B cell (primary cell): ENCODE measurements around the gene SERTM1. TPM values are rescaled to one million over a fixed set of nuclear protein-coding genes. Genes with fewer than 3 reads are reported as not detected.

Experiments
- ATAC-seq: fragments of 200-7000 bp; cut with Tn5 transposase; one replicate; pipeline ENCODE4 v1.10.0; 2021; ENCODE audit warnings: low read depth, mild to moderate bottlenecking, moderate number of reproducible peaks, moderate library complexity
- CTCF ChIA-PET: fragments of 350-600 bp; sonication (Branson Sonifier 250); formaldehyde crosslinking; loops from one replicate; lab custom pipeline; 2021; ENCODE audit warnings: antibody characterized with exemption, inconsistent platforms; lab: Charles Lee
- POLR2A ChIA-PET: fragments of 350-600 bp; sonication (Branson Sonifier 250); formaldehyde crosslinking; loops from one replicate; lab custom pipeline; 2021; ENCODE audit warnings: antibody characterized with exemption; lab: Charles Lee
- DNase-seq: peaks from one replicate; pipeline ENCODE4 v3.0.0; 2013
- H2AFZ ChIP-seq: 2 replicates; pipeline ENCODE4 v1.6.1; 2012; ENCODE audit warnings: mild to moderate bottlenecking, low read depth, low read length; ENCODE audit not compliant: insufficient read depth, poor library complexity, severe bottlenecking
- H3K27ac ChIP-seq, 2 donors: 1 replicate in 1 of 2; 2 replicates in 1 of 2; pipeline ENCODE4 v1.5.1; 2012 to 2013; ENCODE audit warnings: low read length in 2 of 2, mild to moderate bottlenecking in 2 of 2, moderate library complexity in 1 of 2
- H3K27me3 ChIP-seq, 4 experiments: fragments of 200-600 bp in 1 of 4; sonication (generic) in 1 of 4; replicated peaks in 1 of 4; 1 replicate in 2 of 4; 2 replicates in 2 of 4; pipeline versions ENCODE4 v1.6.1 to v1.7.0; 2013 to 2016; ENCODE audit warnings: low read length in 3 of 4, mild to moderate bottlenecking in 2 of 4, mixed read lengths in 1 of 4, moderate library complexity in 1 of 4; ENCODE audit not compliant: insufficient read depth in 4 of 4, control insufficient read depth in 3 of 4; ENCODE audit errors: control extremely low read depth in 1 of 4
- H3K36me3 ChIP-seq, 2 experiments: replicated peaks in 1 of 2; 1 replicate in 1 of 2; 2 replicates in 1 of 2; pipeline versions ENCODE4 v1.6.1 to v1.7.1; 2013; ENCODE audit warnings: low read length in 1 of 2; ENCODE audit not compliant: insufficient read depth in 2 of 2, control insufficient read depth in 1 of 2; ENCODE audit errors: control extremely low read depth in 1 of 2, extremely low read depth in 1 of 2
- H3K4me1 ChIP-seq, 2 donors: fragments of 200-600 bp in 1 of 2; sonication (generic) in 1 of 2; 1 replicate in 1 of 2; 2 replicates in 1 of 2; pipeline versions ENCODE4 v1.5.1 to v1.6.1; 2013 to 2017; ENCODE audit warnings: low read length in 2 of 2; ENCODE audit not compliant: control insufficient read depth in 2 of 2, insufficient read depth in 2 of 2
- H3K4me2 ChIP-seq: replicated peaks from 2 replicates; pipeline ENCODE3; 2012; ENCODE audit warnings: mild to moderate bottlenecking, low read depth, low read length; ENCODE audit not compliant: poor library complexity, severe bottlenecking
- H3K4me3 ChIP-seq, 5 experiments: fragments of 200-600 bp in 1 of 5; sonication (generic) in 1 of 5; 1 replicate in 3 of 5; 2 replicates in 2 of 5; pipeline versions ENCODE4 v1.5.1 to v1.7.0; 2011 to 2016; ENCODE audit warnings: low read length in 4 of 5, mild to moderate bottlenecking in 4 of 5, low read depth in 2 of 5, control low read depth in 1 of 5, moderate library complexity in 1 of 5; ENCODE audit not compliant: insufficient read depth in 1 of 5; ENCODE audit errors: control extremely low read depth in 1 of 5, extremely low read depth in 1 of 5
- H3K79me2 ChIP-seq: fragments of 200-600 bp; sonication (generic); one replicate; pipeline ENCODE4 v1.6.0; 2016; ENCODE audit warnings: low read length; ENCODE audit not compliant: control insufficient read depth, insufficient read depth
- H3K9ac ChIP-seq: fragments of 200-600 bp; sonication (generic); 2 replicates; pipeline ENCODE4 v1.6.1; 2017; ENCODE audit warnings: mild to moderate bottlenecking, low read length, moderate library complexity
- H3K9me3 ChIP-seq, 3 donors: one replicate each; pipeline versions ENCODE4 v1.6.1 to v1.7.1; 2013; ENCODE audit warnings: low read length in 2 of 3; ENCODE audit not compliant: control insufficient read depth in 2 of 3, insufficient read depth in 1 of 3; ENCODE audit errors: control extremely low read depth in 1 of 3
- H4K20me1 ChIP-seq: 2 replicates; pipeline ENCODE4 v1.6.0; 2012; ENCODE audit warnings: mild to moderate bottlenecking, low read length; ENCODE audit not compliant: insufficient read depth, control insufficient read depth, poor library complexity, severe bottlenecking
- H3K27ac Mint-ChIP-seq: one replicate; pipeline ENCODE4 v1.8.0; 2021; ENCODE audit warnings: mixed read lengths
- H3K27me3 Mint-ChIP-seq: one replicate; pipeline ENCODE4 v1.8.0; 2021; ENCODE audit warnings: mixed read lengths
- H3K4me1 Mint-ChIP-seq: one replicate; pipeline ENCODE4 v1.8.0; 2021; ENCODE audit warnings: mixed read lengths
- H3K4me3 Mint-ChIP-seq: one replicate; pipeline ENCODE4 v1.8.0; 2021; ENCODE audit warnings: mixed read lengths
- H3K9me3 Mint-ChIP-seq: one replicate; pipeline ENCODE4 v1.8.0; 2022; ENCODE audit warnings: mixed read lengths; ENCODE audit not compliant: insufficient read depth
- CTCF ChIP-seq: fragments of 200-600 bp; IDR thresholded peaks from one replicate; pipeline ENCODE4 v1.8.0; 2022; ENCODE audit warnings: antibody characterized with exemption, mild to moderate bottlenecking
- EZH2 ChIP-seq: IDR thresholded peaks from 2 replicates; pipeline ENCODE4 v1.6.1; 2012; ENCODE audit warnings: borderline replicate concordance, low read depth, mild to moderate bottlenecking, moderate library complexity, low read length; ENCODE audit not compliant: insufficient read depth, poor library complexity, severe bottlenecking
- WGBS: methylation state at CpG from one replicate; pipeline ENCODE4 v1.1.5; 2013; ENCODE audit warnings: missing lambda C conversion rate; ENCODE audit not compliant: insufficient coverage; 5-methylcytosine and 5-hydroxymethylcytosine counted together
- intact Hi-C: fragments of 100-400 bp; cut with micrococcal nuclease; formaldehyde crosslinking; loops from one replicate; pipeline ENCODE4 v1.10.0; 2022
- polyA plus RNA-seq: library from polyadenylated mRNA; depleted of rRNA; stranded (reverse); fragments of >200 nt; gene quantifications from 2 replicates; pipeline ENCODE4 v1.2.3, GENCODE V29; 2012
- total RNA-seq, 2 donors: library from RNA; stranded (reverse); fragments of 120-200 nt in 1 of 2; gene quantifications; 1 replicate in 1 of 2; 2 replicates in 1 of 2; pipeline versions ENCODE4 v1.2.3 to v1.2.4, GENCODE V29; 2013 to 2022

SERTM1 gene
- total and polyA plus RNA-seq, 2 donors (not counting 1 experiment from before 2014, with no cell fraction given): not detected

GRCh38 chr13:36668316-36668715, 5.5 kb upstream of the SERTM1 start:
- peaks cover under 1% of the 10 kb centered on the region for H3K4me1 Mint-ChIP-seq
- ATAC-seq (no peak), DNase-seq (no peak)
- no peaks in the 10 kb centered on the region for H4K20me1 ChIP-seq
- no peak overlapping the region for H3K27ac ChIP-seq
- H3K27me3 ChIP-seq: peaks cover 0 to 4% (median 3%) of the 10 kb centered on the region in 4 experiments
- H3K27me3 Mint-ChIP-seq: peaks cover 14% of the 10 kb centered on the region
- no peak overlapping the region for H2AFZ ChIP-seq
- H3K9ac ChIP-seq: no peak overlapping the region
- H3K9me3 Mint-ChIP-seq: peaks cover 4% of the 10 kb centered on the region
- TF ChIP-seq EZH2: no peak
- TF ChIP-seq CTCF: no peak
- H3K9me3 ChIP-seq: peaks cover 0 to 2% (median 0%) of the 10 kb centered on the region in 3 donors
- no peak overlapping the region for H3K27ac Mint-ChIP-seq
- intact Hi-C loops: no loop called here
- no peaks in the 10 kb centered on the region for H3K36me3 ChIP-seq
- 50% methylated on average over 1 of the region's 2 CpGs for WGBS
- H3K4me1 ChIP-seq: no peaks in the 10 kb centered on the region
- ChIA-PET POLR2A (no interaction called here), CTCF (no interaction called here)
- H3K4me3 ChIP-seq: no peak overlapping the region
- H3K4me3 Mint-ChIP-seq: no peak overlapping the region
- H3K4me2 ChIP-seq: no peak overlapping the region
- no peaks in the 10 kb centered on the region for H3K79me2 ChIP-seq

- H3K36me3 ChIP-seq: no peaks in the 10 kb centered on the region
- Mint-ChIP-seq H3K27ac (no peak overlapping the region), H3K4me3 (no peak overlapping the region), H3K9me3 (peaks cover 4% of the 10 kb centered on the region), H3K27me3 (peaks cover 36% of the 10 kb centered on the region), H3K4me1 (peaks cover 8% of the 10 kb centered on the region)
- ATAC-seq (no peak), DNase-seq (no peak)
- H3K4me1 ChIP-seq: no peaks in the 10 kb centered on the region
- ChIA-PET CTCF (no interaction called here), POLR2A (no interaction called here)
- H3K9ac ChIP-seq: no peak overlapping the region
- intact Hi-C loops: no loop called here
- H3K4me2 ChIP-seq: no peak overlapping the region
- peaks cover 0 to 19% (median 9%) of the 10 kb centered on the region in 4 experiments for H3K27me3 ChIP-seq
- no peak overlapping the region for H3K4me3 ChIP-seq
- 78% methylated on average over 9 of the region's 11 CpGs for WGBS
- no peaks in the 10 kb centered on the region for H4K20me1 ChIP-seq
- H3K27ac ChIP-seq: no peak overlapping the region
- H3K9me3 ChIP-seq: peaks cover 0 to 2% (median 0%) of the 10 kb centered on the region in 3 donors
- H2AFZ ChIP-seq: no peak overlapping the region
- H3K79me2 ChIP-seq: no peaks in the 10 kb centered on the region
- TF ChIP-seq CTCF (no peak), EZH2 (no peak)
Observed at GRCh38 chr13:36673352-36673751, 468 bp upstream of the SERTM1 start.
